PC-3 (cell line): ENCODE data around the gene FGD3. TPM values are rescaled to one million over a fixed set of nuclear protein-coding genes. Genes with fewer than 3 reads are reported as not detected.

Source experiments
- ATAC-seq: fragments of 200-7000 bp; cut with Tn5 transposase; 2 replicates; pipeline ENCODE4 v1.9.1; 2020; ENCODE audit warnings: mild to moderate bottlenecking, moderate library complexity
- BruUV-seq: library from RNA; stranded (reverse); fragments of 400-500 nt; replicated peaks from 2 replicates; lab custom pipeline; 2021; lab: Mats Ljungman, UMichigan
- CTCF ChIA-PET: fragments of 300-600 bp; sonication (Branson Sonifier 250); formaldehyde crosslinking; loops from one replicate; lab custom pipeline; 2022; ENCODE audit warnings: antibody characterized with exemption; lab: Charles Lee
- POLR2A ChIA-PET: fragments of 300-600 bp; sonication (Branson Sonifier 250); formaldehyde crosslinking; loops from one replicate; lab custom pipeline; 2022; ENCODE audit warnings: antibody characterized with exemption; ENCODE audit not compliant: unreplicated experiment; lab: Charles Lee
- DNase-seq: peaks from one replicate; pipeline ENCODE4 v3.0.0-alpha.2; 2015
- H2AFZ ChIP-seq: fragments of 300-600 bp; sonication (generic); 2 replicates; pipeline ENCODE4 v1.6.0; 2016; ENCODE audit warnings: antibody characterized with exemption, low read length
- H3F3A ChIP-seq: fragments of 300-600 bp; sonication (generic); one replicate; pipeline ENCODE4 v1.6.0; 2017; ENCODE audit warnings: antibody characterized with exemption, low read length, control low read depth, mild to moderate bottlenecking; ENCODE audit not compliant: unreplicated experiment
- H3K27ac ChIP-seq: fragments of 300-600 bp; sonication (generic); 2 replicates; pipeline ENCODE4 v1.5.1; 2016; ENCODE audit warnings: mild to moderate bottlenecking, low read length
- H3K27me3 ChIP-seq: fragments of 300-600 bp; sonication (generic); 2 replicates; pipeline ENCODE4 v1.6.1; 2016; ENCODE audit warnings: low read length, mixed read lengths
- H3K36me3 ChIP-seq: fragments of 300-600 bp; sonication (generic); 2 replicates; pipeline ENCODE4 v1.6.1; 2016; ENCODE audit warnings: low read depth, mixed run types, low read length, mixed read lengths
- H3K4me1 ChIP-seq: fragments of 300-600 bp; sonication (generic); 2 replicates; pipeline ENCODE4 v1.5.1; 2016; ENCODE audit warnings: low read length; ENCODE audit not compliant: insufficient read depth
- H3K4me2 ChIP-seq: fragments of 300-600 bp; sonication (generic); 2 replicates; pipeline ENCODE4 v1.6.0; 2016; ENCODE audit warnings: low read length
- H3K4me3 ChIP-seq: fragments of 300-600 bp; sonication (generic); 2 replicates; pipeline ENCODE4 v1.5.1; 2016; ENCODE audit warnings: mild to moderate bottlenecking, low read length, mixed read lengths
- H3K79me2 ChIP-seq: fragments of 300-600 bp; sonication (generic); 2 replicates; pipeline ENCODE4 v1.6.1; 2017; ENCODE audit warnings: low read length, mixed read lengths
- H3K9ac ChIP-seq: fragments of 300-600 bp; sonication (generic); 2 replicates; pipeline ENCODE4 v1.6.0; 2016; ENCODE audit warnings: mild to moderate bottlenecking, low read length
- H3K9me2 ChIP-seq: fragments of 300-600 bp; sonication (generic); replicated peaks from 2 replicates; pipeline ENCODE4 v1.6.1; 2016; ENCODE audit warnings: mixed run types, low read length, mixed read lengths
- H3K9me3 ChIP-seq: fragments of 300-600 bp; sonication (generic); 2 replicates; pipeline ENCODE4 v1.6.1; 2016; ENCODE audit warnings: low read length, mixed read lengths
- H4K20me1 ChIP-seq: fragments of 300-600 bp; sonication (generic); 2 replicates; pipeline ENCODE4 v1.6.1; 2016; ENCODE audit warnings: low read length, mixed read lengths
- CTCF ChIP-seq: fragments of 300-600 bp; sonication (generic); conservative IDR thresholded peaks from 2 replicates; pipeline ENCODE4 v1.5.1; 2017; ENCODE audit warnings: antibody characterized with exemption, low read depth, mild to moderate bottlenecking, low read length
- EZH2 ChIP-seq: fragments of 300-600 bp; sonication (generic); IDR thresholded peaks from one replicate; pipeline ENCODE4 v1.6.1; 2017; ENCODE audit warnings: antibody characterized with exemption, mild to moderate bottlenecking, low read length; ENCODE audit not compliant: unreplicated experiment
- EZH2phosphoT487 ChIP-seq: fragments of 300-600 bp; sonication (generic); IDR thresholded peaks from 2 replicates; pipeline ENCODE4 v1.6.1; 2018; ENCODE audit warnings: mild to moderate bottlenecking, antibody characterized with exemption, low read length, borderline replicate concordance
- intact Hi-C: fragments of 100-400 bp; cut with micrococcal nuclease; formaldehyde crosslinking; loops from 2 replicates; pipeline ENCODE4 v1.9.0; 2023
- total RNA-seq: library from RNA; depleted of rRNA; stranded (reverse); fragments of >200 nt; gene quantifications from 2 replicates; pipeline ENCODE4 v1.2.3, GENCODE V29; 2014

FGD3 gene
- total RNA-seq, 1 experiment from 2014 or later: 5.4 TPM

DNA sequence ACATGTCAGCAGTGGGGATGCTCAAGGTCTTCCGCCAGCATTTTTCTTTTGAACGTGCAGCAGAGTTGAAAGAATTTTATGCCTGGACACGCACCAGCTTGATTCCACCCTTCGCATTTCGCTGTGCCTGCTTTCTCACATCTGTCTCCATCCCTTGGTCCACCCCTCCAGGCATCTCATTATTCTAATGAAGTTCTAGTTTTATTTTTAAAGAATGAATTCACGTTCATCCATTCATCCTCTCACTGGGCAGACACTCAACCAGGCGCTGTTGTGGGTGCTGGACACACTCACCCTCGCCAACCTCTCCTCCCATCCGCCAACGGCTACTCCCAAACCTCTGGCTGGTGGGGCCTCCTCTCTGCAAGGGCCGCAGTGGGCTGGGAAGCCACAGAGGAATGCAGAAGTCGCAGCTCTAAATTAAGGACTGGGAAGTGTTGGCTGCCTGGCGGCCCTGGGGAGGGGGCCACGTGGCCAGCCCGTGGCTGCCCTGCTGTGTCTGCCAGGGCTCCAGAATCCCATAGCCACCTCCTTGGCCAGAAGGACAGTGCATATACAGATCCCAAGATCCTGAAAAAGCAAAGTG, 117.9 kb downstream of the FGD3 start:
- no peak overlapping the region for H3K4me2 ChIP-seq
- ChIA-PET CTCF (no interaction called here), POLR2A (no interaction called here)
- H3K4me3 ChIP-seq: no peak overlapping the region
- DNase-seq (no peak), ATAC-seq (no peak)
- intact Hi-C loops: no loop called here
- no TSS peak for BruUV-seq
- H3K27ac ChIP-seq: no peak overlapping the region
- no peak for TF ChIP-seq CTCF
- TF ChIP-seq EZH2: no peak
- TF ChIP-seq EZH2phosphoT487: no peak
- H3K9ac ChIP-seq: no peak overlapping the region
- no peaks in the 10 kb centered on the region for H4K20me1 ChIP-seq
- H3K27me3 ChIP-seq: no peaks in the 10 kb centered on the region
- no peaks in the 10 kb centered on the region for H3K9me3 ChIP-seq
- peaks cover 16% of the 10 kb centered on the region for H3K4me1 ChIP-seq
- no peaks in the 10 kb centered on the region for H3K36me3 ChIP-seq
- no peaks in the 10 kb centered on the region for H3K9me2 ChIP-seq
- no peaks in the 10 kb centered on the region for H3F3A ChIP-seq
- no peak overlapping the region for H2AFZ ChIP-seq
- H3K79me2 ChIP-seq: peaks cover 4% of the 10 kb centered on the region

DNA sequence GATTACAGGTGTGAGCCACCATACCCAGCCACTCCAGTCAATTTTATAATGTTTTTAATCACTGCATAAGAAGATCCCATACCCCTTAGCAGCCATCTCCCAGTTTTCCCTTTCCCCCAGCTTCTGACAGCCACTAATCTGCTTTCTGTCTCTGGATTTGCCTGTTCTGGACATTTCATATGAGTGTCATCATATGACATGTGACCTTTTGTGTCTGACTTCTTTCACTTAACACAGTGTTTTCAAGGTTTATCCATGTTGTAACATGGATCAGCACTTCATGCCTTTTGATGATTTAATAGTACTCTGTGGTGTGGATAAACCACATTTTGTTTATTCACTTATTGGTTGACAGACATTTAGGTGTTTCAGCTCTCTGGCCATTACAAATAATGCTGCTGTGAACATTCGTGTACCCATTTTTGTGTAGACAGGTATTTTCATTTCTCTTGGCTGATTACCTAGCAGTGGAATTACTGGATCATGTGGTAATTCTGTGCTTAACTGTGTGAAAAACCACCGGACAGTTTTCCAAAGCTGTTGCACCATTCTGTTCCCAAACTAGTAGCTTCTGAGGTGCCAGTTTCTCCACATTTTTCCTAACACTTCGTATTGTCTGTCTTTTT, 119.8 kb downstream of the FGD3 start:
- H2AFZ ChIP-seq: no peak overlapping the region
- no peaks in the 10 kb centered on the region for H3K79me2 ChIP-seq
- no peaks in the 10 kb centered on the region for H3K9me2 ChIP-seq
- H3K9me3 ChIP-seq: no peaks in the 10 kb centered on the region
- H3K4me1 ChIP-seq: no peaks in the 10 kb centered on the region
- DNase-seq (no peak), ATAC-seq (no peak)
- CTCF ChIA-PET: no interaction called here
- intact Hi-C loops: no loop called here
- H3F3A ChIP-seq: no peaks in the 10 kb centered on the region
- H3K4me2 ChIP-seq: no peak overlapping the region
- H4K20me1 ChIP-seq: no peaks in the 10 kb centered on the region
- H3K27me3 ChIP-seq: no peaks in the 10 kb centered on the region
- POLR2A ChIA-PET: no interaction called here
- H3K9ac ChIP-seq: no peak overlapping the region
- no peak overlapping the region for H3K4me3 ChIP-seq
- no peaks in the 10 kb centered on the region for H3K36me3 ChIP-seq
- no TSS peak for BruUV-seq
- no peak overlapping the region for H3K27ac ChIP-seq
- TF ChIP-seq EZH2phosphoT487 (no peak), EZH2 (no peak), CTCF (no peak)

DNA sequence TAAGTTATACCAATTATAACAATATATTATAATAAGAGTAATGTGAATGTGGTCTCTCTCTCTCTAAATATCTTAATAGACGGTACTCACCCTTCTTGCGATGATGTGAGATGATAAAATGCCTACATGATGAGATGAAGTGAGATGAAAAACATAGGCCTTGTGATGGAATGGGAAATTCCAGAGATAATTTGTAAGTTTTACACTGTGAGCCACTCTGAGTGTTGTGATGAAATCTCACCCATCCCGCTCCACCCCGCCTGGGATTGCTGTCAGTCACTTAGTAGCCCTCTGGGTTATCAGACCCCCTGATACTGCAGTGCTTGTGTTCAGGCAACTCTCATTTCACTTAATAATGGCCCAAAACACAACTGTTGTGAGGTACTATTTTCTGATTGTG, 121.6 kb downstream of the FGD3 start:
- no peaks in the 10 kb centered on the region for H3K4me1 ChIP-seq
- BruUV-seq: no TSS peak
- H2AFZ ChIP-seq: no peak overlapping the region
- ATAC-seq (no peak), DNase-seq (no peak)
- POLR2A ChIA-PET: no interaction called here
- no peaks in the 10 kb centered on the region for H3K27me3 ChIP-seq
- no peaks in the 10 kb centered on the region for H3K36me3 ChIP-seq
- H3K79me2 ChIP-seq: no peaks in the 10 kb centered on the region
- no peak overlapping the region for H3K9ac ChIP-seq
- no peak overlapping the region for H3K4me2 ChIP-seq
- CTCF ChIA-PET: no interaction called here
- no peak for TF ChIP-seq EZH2phosphoT487
- TF ChIP-seq CTCF: no peak
- TF ChIP-seq EZH2: no peak
- intact Hi-C loops: no loop called here
- H3K9me2 ChIP-seq: no peaks in the 10 kb centered on the region
- no peak overlapping the region for H3K4me3 ChIP-seq
- no peaks in the 10 kb centered on the region for H3F3A ChIP-seq
- no peaks in the 10 kb centered on the region for H4K20me1 ChIP-seq
- H3K9me3 ChIP-seq: no peaks in the 10 kb centered on the region
- H3K27ac ChIP-seq: no peak overlapping the region
